HG03139 (cell line): ENCODE results near the gene AP5S1.

ENCODE experiments used
- ATAC-seq: cut with Tn5 transposase; IDR thresholded peaks from one replicate; pipeline ENCODE4 v1.9.1; 2021; ENCODE audit not compliant: unreplicated experiment

AP5S1 gene

DNA sequence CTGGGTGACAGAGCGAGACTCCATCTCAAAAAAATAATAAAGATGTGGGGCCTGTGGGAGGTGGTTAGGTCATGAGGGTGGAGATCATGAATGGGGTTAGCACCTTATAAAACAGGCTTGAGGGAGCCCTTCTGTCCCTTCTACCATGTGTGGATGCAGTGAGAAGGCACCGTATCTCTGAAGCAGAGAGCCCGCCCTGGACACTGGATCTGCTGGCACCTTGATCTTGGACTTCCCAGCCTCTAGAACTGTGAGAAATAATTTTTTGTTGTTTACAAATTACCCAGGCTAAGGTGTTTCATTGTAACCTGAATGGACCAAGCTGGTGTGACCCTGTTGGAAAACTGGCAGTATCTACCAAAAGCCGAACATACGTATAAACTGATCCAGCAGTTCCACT lies 53.2 kb downstream of the AP5S1 start:
- no peak for ATAC-seq

DNA sequence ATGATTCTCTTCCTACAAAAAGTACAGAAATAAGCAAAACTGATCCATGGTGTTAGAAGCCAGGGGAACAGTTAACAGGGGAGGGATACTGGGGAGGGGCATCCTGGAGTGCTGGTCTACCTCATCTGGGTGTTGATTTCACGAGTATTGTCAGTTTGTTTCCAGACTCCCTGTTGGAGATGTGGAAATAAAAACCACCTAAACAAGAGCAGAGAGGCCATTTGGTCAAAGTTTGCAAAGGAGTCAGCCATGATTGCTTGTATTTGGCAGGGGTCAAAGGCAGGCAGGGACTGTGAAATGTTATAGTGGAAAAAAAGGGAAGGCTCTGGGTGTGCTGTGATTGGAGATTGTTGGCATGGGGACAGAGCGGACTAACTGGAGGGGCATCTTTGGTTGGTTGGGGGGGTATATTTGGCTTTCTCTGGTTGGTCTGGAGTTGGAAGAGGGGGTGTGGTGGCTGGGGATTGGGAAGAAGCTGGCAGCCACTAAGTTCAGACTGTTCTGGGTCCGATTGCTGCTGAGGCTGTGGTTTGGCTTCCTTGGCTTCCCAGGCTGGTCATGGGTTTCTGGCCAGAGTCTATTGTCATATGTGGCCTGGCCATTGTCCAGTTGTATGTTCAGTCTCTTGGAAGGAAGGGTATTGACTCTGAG lies 54.0 kb downstream of the AP5S1 start:
- ATAC-seq: no peak

DNA sequence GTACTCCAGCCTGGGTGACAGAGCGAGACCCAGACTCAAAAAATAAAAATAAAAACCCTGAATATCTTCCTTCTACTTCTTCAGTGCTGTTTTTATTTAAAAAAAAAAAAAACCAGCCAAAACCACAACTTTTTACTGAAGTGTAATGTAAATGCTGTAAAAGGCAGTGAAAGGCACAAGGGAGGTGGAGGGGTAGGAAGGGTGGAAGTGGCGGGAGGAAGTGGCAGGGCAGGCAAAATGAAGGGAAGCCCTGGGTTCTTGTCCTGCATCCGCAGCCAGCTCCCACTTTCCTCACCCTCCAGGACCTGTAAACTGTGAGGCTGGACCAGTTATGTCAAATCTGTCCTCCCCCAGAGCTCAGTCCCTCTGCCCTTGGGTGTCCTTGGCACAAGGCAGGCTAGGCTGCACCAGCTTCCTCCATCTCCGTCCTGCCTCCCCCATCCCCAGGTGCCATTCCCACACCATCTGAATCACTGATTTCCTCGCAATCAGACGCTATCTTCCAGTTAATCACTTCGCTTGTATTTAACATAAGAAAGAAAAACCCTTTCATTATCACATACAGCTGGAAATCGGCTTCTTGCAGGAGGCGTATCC lies 55.1 kb downstream of the AP5S1 start:
- ATAC-seq: no peak

DNA sequence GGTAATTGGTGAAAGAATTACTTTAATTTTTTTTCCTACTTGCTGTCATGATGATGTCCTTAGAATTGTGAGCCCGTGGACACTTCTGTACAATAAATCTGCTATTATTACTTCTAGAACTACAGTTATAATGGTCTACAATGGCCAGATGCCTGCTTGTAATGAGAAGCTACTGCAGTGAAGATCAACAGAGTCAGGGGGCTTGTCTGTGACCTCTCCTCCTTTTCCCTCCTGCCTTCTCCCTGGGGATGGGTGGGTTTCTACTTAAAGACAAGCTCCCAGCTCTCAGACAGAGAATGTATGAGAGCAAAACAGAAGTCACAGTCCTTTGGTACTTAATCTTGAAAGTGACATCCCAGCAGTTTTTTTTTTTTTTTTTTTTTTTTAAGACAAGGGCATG lies 55.7 kb downstream of the AP5S1 start:
- ATAC-seq: no peak

DNA sequence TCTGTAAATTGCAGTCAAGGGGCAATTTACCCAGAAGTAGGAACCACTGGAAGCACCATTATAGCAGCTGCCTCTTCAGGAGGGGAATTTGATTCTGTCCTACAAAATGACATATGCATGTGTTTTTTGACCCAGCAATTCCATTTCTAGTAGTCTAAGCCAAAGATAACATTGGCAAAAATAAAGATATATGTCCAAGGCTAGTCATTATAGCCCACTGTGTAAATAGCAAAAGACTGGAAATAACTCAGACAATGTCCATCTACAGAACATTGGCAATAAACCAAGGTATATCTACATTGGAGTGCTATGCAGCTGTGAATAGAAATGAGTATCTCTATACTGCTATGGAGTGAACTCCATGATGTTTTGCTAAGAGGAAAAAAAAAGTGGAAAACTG lies 56.3 kb downstream of the AP5S1 start:
- ATAC-seq: no peak
